GM19324 (cell line): ENCODE data around the gene ACAT2.
A peak's percentile ranks its signal among the peaks of the same experiment; 100 is the strongest.
"Not testable (repeated sequence)": the region's sequence is repeated elsewhere in the genome, so short reads cannot be mapped to it uniquely, and the experiment has no call there.

Experiments
- ATAC-seq: cut with Tn5 transposase; IDR thresholded peaks from one replicate; pipeline ENCODE4 v1.9.1; 2021; ENCODE audit warnings: mild to moderate bottlenecking, moderate library complexity; ENCODE audit not compliant: unreplicated experiment, low FRiP score

The ACAT2 gene

GRCh38 chr6:159729598-159730331 is 32.1 kb upstream of the ACAT2 start:
- no peak for ATAC-seq

- no peak for ATAC-seq
Observed at GRCh38 chr6:159730332-159730676, 31.5 kb upstream of the ACAT2 start.

- not testable (repeated sequence) for ATAC-seq
Observed at GRCh38 chr6:159732550-159732949, 29.3 kb upstream of the ACAT2 start.

DNA sequence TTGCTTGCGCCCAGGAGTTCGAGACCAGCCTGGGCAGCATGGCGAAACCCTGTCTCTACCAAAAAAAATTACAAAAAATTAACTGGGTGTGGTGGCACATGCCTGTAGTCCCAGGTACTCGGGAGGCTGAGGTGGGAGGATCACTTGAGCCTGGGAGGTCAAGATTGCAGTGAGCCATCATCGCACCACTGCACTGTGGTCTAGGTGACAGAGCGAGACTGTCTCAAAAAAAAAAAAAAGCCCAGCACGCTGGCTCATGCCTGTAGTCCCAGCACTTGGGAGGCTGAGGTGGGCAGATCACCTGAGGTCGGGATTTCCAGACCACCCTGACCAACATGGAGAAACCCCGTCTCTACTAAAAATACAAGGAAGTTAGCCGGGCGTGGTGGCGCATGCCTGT is 28.4 kb upstream of the ACAT2 start:
- not testable (repeated sequence) for ATAC-seq

DNA sequence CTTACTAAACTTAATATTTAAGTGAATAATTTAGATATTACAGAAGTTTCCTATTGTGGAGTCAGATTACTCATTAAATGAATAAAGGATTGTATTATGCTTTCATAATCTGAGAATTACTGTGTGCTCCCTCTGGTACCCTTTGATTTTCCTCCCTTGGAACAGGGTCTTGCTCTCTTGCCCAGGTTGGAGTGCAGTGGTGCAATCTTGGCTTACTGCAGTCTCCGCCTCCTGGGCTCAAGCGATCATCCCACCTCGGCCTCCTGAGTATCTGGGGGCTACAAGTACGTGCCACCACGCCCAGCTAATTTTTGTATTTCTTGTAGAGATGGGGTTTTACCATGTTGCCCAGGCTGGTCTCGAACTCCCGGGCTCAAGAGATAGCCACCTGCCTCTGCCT is 24.9 kb upstream of the ACAT2 start:
- ATAC-seq = no peak

GRCh38 chr6:159739341-159739740 is 22.5 kb upstream of the ACAT2 start:
- ATAC-seq = no peak

DNA sequence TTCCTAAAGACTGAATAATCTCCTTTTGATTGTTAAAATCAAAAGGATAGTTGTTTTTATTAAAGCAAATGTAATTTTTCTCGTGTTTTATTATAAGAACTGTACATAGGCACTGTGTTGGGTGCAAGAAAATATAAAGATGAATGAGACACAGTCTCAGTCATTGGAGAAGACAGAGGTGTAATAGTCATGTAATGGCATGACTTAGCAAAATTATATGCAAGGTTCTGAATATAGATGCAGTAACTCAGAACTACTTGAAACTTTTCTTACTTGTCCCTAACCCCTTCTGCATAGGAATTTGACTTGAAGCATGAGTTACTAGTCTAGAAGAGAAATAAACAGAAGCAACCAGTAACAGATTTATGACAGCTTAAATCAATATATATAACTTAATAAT is 19.7 kb upstream of the ACAT2 start:
- ATAC-seq = no peak

- no peak for ATAC-seq
Observed at GRCh38 chr6:159745081-159745480, 16.8 kb upstream of the ACAT2 start.

DNA sequence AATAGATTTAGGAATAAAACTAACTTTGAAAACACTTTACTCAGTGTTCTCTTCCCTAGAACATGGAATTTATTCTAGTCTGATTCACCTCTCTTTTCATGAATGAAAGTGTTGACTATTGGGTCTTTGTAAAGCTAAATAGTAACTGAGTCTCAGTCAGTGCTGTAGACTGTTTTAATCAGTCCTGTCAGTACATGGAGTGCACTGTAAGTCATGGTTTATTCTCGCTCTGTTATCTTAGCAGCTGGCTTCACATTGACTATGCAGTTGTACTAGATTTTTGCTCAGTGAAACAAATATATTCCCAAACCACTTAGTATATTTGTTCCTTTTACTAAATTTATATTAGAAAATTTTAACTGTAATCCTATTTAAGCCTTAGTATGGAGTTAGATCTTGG is 15.1 kb upstream of the ACAT2 start:
- ATAC-seq = no peak

DNA sequence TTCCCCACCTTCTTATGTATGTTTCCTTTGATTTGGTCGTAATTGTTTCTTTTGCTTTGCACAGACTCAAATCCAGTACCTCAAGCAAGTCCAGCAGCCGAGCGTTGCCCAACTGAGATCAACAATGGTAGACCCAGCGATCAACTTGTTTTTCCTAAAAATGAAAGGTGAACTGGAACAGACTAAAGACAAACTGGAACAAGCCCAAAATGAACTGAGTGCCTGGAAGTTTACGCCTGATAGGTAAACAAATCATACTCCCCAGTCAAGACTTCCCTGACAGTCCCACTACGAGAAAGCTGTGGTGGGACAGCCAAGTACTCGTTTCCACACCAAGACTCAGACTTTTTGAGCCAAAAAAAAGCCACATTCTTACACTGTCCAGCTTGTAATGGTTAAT is 13.7 kb upstream of the ACAT2 start:
- not testable (repeated sequence) for ATAC-seq

DNA sequence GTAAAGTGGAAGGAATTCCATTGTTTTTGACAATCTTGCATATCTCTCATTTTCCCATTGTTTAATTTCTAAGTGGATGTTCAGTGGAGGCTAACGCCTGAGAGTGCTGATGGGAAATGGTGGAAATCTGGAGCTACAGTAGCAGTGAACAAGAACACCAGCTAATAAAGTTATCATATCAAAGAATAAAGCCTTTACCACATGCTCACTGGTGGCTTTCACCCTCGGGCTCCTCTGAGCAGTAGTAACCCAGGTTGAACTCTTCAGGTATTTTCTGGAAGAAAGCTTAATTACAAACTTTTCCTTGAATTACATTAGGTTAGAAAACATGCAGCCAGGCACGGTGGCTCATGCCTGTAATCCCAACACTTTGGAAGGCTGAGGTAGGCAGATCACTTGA is 10.4 kb upstream of the ACAT2 start:
- ATAC-seq = no peak

DNA sequence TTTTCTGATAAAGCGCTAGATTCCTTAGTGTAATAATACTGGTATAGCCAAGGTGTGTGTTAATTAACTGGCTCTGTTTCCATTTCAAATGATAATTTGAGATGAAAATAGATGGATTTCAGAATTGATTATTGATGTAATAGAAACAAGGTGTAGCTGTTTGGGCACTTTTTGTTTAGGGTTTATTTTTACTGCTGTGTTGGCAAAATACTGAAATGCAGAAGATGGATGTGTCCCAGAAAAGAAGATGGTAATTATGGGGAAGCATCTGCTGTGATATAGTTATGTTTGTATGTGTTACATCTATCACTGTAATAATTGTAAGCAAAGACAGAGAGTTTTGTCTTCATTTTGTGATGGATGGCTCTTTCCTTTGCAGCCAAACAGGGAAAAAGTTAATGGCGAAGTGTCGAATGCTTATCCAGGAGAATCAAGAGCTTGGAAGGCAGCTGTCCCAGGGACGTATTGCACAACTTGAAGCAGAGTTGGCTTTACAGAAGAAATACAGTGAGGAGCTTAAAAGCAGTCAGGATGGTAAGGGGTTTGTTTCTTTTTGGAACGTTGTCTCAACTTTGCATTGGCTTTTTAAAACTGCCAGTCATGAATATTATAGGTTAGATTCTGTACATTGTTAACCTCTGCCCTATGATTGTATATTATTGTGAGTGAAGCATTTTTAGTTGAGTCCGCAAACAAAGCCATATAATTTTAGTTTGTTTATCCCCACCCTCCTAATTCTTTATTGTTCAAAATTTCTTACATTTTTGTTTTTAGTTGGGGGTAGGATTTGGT is 8.6 kb upstream of the ACAT2 start:
- no peak for ATAC-seq

DNA sequence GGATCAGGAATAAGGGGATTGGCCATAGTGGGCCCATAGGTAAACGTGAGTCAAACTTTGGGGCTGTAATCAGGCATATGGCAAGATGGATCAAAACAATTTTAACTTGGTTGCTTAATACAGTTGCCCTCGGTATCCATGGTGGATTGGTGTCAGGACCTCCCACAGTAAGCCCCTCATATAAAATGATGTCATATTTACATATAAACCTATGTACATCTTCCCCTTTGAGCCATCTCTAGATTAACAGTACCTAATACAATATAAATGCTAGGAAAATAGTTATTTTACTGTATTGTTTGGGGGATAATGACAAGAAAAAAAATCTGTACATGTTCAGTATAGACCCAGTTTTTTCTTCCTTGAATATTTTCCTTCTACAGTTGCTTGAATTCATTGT is 7.4 kb upstream of the ACAT2 start:
- no peak for ATAC-seq

- ATAC-seq = no peak
Observed at GRCh38 chr6:159754959-159755914, 6.6 kb upstream of the ACAT2 start.

GRCh38 chr6:159756508-159756907 is 5.3 kb upstream of the ACAT2 start:
- no peak for ATAC-seq

- ATAC-seq = no peak
Observed at GRCh38 chr6:159758031-159759001, 3.5 kb upstream of the ACAT2 start.

DNA sequence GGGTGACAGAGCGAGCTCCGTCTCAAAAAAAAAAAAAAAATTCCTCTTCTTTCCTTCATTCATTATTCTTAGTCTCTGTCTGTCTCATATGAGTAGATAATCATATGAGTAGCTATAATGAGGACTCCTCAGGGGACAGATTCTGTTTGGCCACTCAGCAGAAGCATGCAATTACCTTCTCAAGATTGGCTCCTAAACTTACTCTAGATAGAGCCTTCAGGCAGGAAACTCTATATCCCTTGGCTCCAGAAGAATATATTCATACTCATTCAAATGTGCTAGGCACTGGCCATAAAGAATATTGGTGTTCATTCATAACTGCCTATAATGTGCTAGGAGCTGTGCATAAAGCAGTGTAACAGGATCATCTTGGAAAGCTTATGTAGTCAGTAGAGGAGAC is 2.2 kb upstream of the ACAT2 start:
- no peak for ATAC-seq

DNA sequence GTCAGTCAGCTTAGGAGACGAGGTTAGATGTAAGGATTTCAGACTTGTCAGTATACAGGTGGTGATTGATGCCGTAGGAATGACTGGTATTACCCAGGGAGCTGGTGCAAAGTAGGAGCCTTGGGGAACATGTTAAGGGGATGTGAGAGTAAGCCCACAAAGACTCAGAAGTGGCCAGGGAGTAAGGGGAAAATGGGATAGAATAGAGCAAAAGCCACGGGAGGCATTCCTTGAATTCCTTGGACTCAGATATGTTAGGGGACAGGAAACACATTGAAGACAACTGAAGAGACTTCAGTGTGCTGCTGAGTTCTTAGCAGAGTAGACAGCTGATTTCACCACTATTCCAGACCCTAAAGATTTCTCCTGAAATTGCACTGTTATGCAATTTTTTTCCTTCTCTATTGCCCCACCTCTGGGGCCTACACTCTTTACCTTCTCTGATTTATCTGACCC is 1.2 kb upstream of the ACAT2 start:
- ATAC-seq = no peak

GRCh38 chr6:159761129-159761872 is 544 bp upstream of the ACAT2 start:
- peak; percentile 10 for ATAC-seq
